HG03378 (cell line): ENCODE data around the gene OTOG.

Source experiments
- ATAC-seq: cut with Tn5 transposase; IDR thresholded peaks from one replicate; pipeline ENCODE4 v1.9.1; 2021; ENCODE audit warnings: mild to moderate bottlenecking, moderate library complexity; ENCODE audit not compliant: unreplicated experiment

OTOG gene

GRCh38 chr11:17540807-17541206, 6.3 kb upstream of the OTOG start:
- ATAC-seq = no peak

GRCh38 chr11:17541330-17541885, 5.7 kb upstream of the OTOG start:
- no peak for ATAC-seq

GRCh38 chr11:17542249-17542648, 4.8 kb upstream of the OTOG start:
- ATAC-seq = no peak

GRCh38 chr11:17543041-17543440, 4.0 kb upstream of the OTOG start:
- ATAC-seq = no peak

- ATAC-seq = no peak
Measured at GRCh38 chr11:17543574-17544180, 3.4 kb upstream of the OTOG start.

- ATAC-seq = no peak
Measured at GRCh38 chr11:17544181-17544622, 2.9 kb upstream of the OTOG start, which contains the start of gene USH1C. TSS of gene USH1C (minus strand) at chr11:17544416. CDS start at chr11:17544307, 109 bp downstream.

- no peak for ATAC-seq
Measured at GRCh38 chr11:17546240-17546639, 819 bp upstream of the OTOG start.

GRCh38 chr11:17547932-17548331, 873 bp downstream of the OTOG start:
- ATAC-seq = no peak

- no peak for ATAC-seq
Measured at GRCh38 chr11:17548444-17548843, 1.4 kb downstream of the OTOG start.

GRCh38 chr11:17550450-17551346, 3.6 kb downstream of the OTOG start:
- ATAC-seq = no peak

GRCh38 chr11:17551347-17552040, 4.4 kb downstream of the OTOG start:
- ATAC-seq = no peak

GRCh38 chr11:17552041-17552355, 4.9 kb downstream of the OTOG start:
- ATAC-seq = no peak

- ATAC-seq = no peak
Measured at GRCh38 chr11:17552392-17553248, 5.6 kb downstream of the OTOG start.

GRCh38 chr11:17553249-17553546, 6.1 kb downstream of the OTOG start:
- ATAC-seq = no peak

GRCh38 chr11:17554487-17554886, 7.4 kb downstream of the OTOG start:
- ATAC-seq = no peak

- ATAC-seq = no peak
Measured at GRCh38 chr11:17556999-17557398, 9.9 kb downstream of the OTOG start.

GRCh38 chr11:17558025-17558780, 11.1 kb downstream of the OTOG start:
- ATAC-seq = no peak

- no peak for ATAC-seq
Measured at GRCh38 chr11:17558916-17559315, 11.9 kb downstream of the OTOG start.

GRCh38 chr11:17559341-17560087, 12.5 kb downstream of the OTOG start:
- ATAC-seq = no peak
